ENCODE measurements around the gene NTNG1. TPM values are rescaled to one million over a fixed set of nuclear protein-coding genes. Genes with fewer than 3 reads are reported as not detected.

Gene NTNG1
- total and polyA plus RNA-seq, 12 donors: 0.13 to 4.6 (median 2.8) TPM; not detected in 2

GRCh38 chr1:107124694-107125093 is 16.1 kb upstream of the NTNG1 start:
- DNase-seq: no peak
- no peak overlapping the region for H3K4me3 ChIP-seq
- H3K4me1 ChIP-seq (replicated peaks in 1 of 2): no peaks in the 10 kb centered on the region
- H3K9me3 ChIP-seq (replicated peaks in 1 of 3): no peaks in the 10 kb centered on the region
- H3K36me3 ChIP-seq (replicated peaks in 1 of 2): no peaks in the 10 kb centered on the region
- intact Hi-C loops (cut with DNase I): no loop called here
- WGBS, 4 donors: 48 to 75% (median 71%) methylated on average over 2 of the region's 2 CpGs
- TF ChIP-seq CTCF (IDR thresholded peaks at IDR 0.05) (no peak), POLR2A (IDR thresholded peaks at IDR 0.05) (no peak)
- H3K27me3 ChIP-seq: no peaks in the 10 kb centered on the region
- H3K27ac ChIP-seq: no peak overlapping the region

GRCh38 chr1:107132195-107132594 is 8.6 kb upstream of the NTNG1 start:
- TF ChIP-seq CTCF (IDR thresholded peaks at IDR 0.05) (no peak), POLR2A (IDR thresholded peaks at IDR 0.05) (no peak)

DNA sequence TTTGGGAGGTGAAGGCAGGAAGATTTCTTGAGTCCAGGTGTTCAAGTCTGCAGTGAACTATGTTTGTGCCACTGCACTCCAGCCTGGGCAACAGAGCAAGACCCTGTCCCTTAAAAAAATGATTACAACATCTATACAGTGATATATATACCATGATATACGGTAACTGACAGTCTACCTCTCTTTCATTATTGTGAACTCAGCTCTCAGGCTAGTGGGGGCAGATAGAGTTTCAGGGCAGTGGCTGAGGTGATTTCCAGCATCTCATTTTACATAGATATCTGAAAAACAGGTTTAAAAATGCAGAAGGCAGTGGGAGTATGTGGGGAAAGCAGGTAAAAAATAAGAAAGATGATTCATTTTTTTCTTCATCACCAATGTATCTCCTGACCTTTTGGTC is 8.1 kb upstream of the NTNG1 start:
- H3K4me1 ChIP-seq (replicated peaks in 1 of 2): no peaks in the 10 kb centered on the region
- no peak for DNase-seq
- intact Hi-C loops (cut with DNase I): no loop called here
- no peaks in the 10 kb centered on the region for H3K9me3 ChIP-seq (replicated peaks in 1 of 3)
- no peak overlapping the region for H3K27ac ChIP-seq
- H3K36me3 ChIP-seq (replicated peaks in 1 of 2): no peaks in the 10 kb centered on the region
- no peaks in the 10 kb centered on the region for H3K27me3 ChIP-seq
- 50 to 74% (median 67%) methylated on average over 1 of the region's 1 CpG for WGBS, 4 donors
- H3K4me3 ChIP-seq: no peak overlapping the region
- TF ChIP-seq CTCF (IDR thresholded peaks at IDR 0.05) (no peak), POLR2A (IDR thresholded peaks at IDR 0.05) (no peak)

More at GRCh38 chr1:107132195-107132594, 8.6 kb upstream of the NTNG1 start:
- no peak for DNase-seq
- H3K4me3 ChIP-seq: no peak overlapping the region
- H3K27ac ChIP-seq: no peak overlapping the region
- intact Hi-C loops (cut with DNase I): no loop called here
- no peaks in the 10 kb centered on the region for H3K27me3 ChIP-seq
- 64 to 73% (median 66%) methylated on average over 1 of the region's 1 CpG for WGBS, 4 donors
- H3K9me3 ChIP-seq (replicated peaks in 1 of 3): no peaks in the 10 kb centered on the region
- no peaks in the 10 kb centered on the region for H3K36me3 ChIP-seq (replicated peaks in 1 of 2)
- H3K4me1 ChIP-seq (replicated peaks in 1 of 2): no peaks in the 10 kb centered on the region

GRCh38 chr1:107135463-107135862 is 5.4 kb upstream of the NTNG1 start:
- Histone ChIP-seq H3K27me3 (no peaks in the 10 kb centered on the region), H3K36me3 (replicated peaks in 1 of 2) (no peaks in the 10 kb centered on the region), H3K27ac (no peak overlapping the region), H3K9me3 (replicated peaks in 1 of 3) (no peaks in the 10 kb centered on the region), H3K4me1 (replicated peaks in 1 of 2) (peaks cover 7% of the 10 kb centered on the region in 2 donors), H3K4me3 (no peak overlapping the region)
- intact Hi-C loops (cut with DNase I): no loop called here
- DNase-seq: no peak
- no peak for TF ChIP-seq CTCF (IDR thresholded peaks at IDR 0.05)
- TF ChIP-seq POLR2A (IDR thresholded peaks at IDR 0.05): no peak
- 4 to 12% (median 5%) methylated on average over 3 of the region's 3 CpGs for WGBS, 4 donors
